PFSK-1 (cell line): ENCODE results near the gene CABLES1.

Experiments used
- FOXP2 ChIP-seq: optimal IDR thresholded peaks from 2 replicates; pipeline ENCODE3; 2011; ENCODE audit warnings: borderline replicate concordance, control low read depth, inconsistent platforms; ENCODE audit not compliant: insufficient read depth; ENCODE audit errors: extremely low read length, extremely low read depth
- POLR2AphosphoS5 ChIP-seq: IDR thresholded peaks from 2 replicates; pipeline ENCODE4 v1.6.1; 2012; ENCODE audit warnings: low read depth, mild to moderate bottlenecking, control low read depth, low read length, moderate library complexity
- REST ChIP-seq, 2 experiments: IDR thresholded peaks; 2 replicates each; pipeline versions ENCODE4 v1.6.1 to v1.8.0; 2011 to 2012; ENCODE audit warnings: low read depth in 2 of 2, low read length in 2 of 2, control low read depth in 1 of 2, inconsistent platforms in 1 of 2, mild to moderate bottlenecking in 1 of 2, moderate library complexity in 1 of 2; ENCODE audit not compliant: insufficient read depth in 1 of 2
- SIN3A ChIP-seq: IDR thresholded peaks from 2 replicates; pipeline ENCODE4 v1.6.1; 2012; ENCODE audit warnings: mild to moderate bottlenecking, low read length, moderate library complexity, borderline replicate concordance; ENCODE audit not compliant: insufficient read depth
- TAF1 ChIP-seq: IDR thresholded peaks from 2 replicates; pipeline ENCODE4 v1.6.1; 2012; ENCODE audit warnings: low read length, control low read depth, borderline replicate concordance; ENCODE audit not compliant: insufficient read depth

Gene CABLES1

DNA sequence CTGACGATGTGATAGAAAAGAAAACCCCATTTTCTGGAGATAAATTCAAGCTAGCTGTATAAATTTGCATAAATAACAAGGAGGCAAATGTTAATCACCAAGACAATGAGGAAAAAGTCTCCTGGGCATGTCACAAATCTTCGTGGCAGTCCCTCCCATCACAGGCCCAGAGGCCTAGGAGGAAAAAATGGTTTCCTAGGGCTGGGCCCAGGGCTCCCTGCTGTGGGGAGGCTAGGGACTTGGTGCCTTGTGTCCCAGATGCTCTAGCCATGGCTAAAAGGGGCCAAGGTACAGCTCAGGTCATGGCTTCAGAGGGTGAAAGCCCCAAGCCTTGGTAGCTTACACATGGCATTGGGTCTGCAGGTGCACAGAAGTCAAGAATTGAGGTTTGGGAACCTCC is 134.6 kb downstream of the CABLES1 start:
- no peak for TF ChIP-seq SIN3A
- no peak for TF ChIP-seq POLR2AphosphoS5
- no peak for TF ChIP-seq REST (IDR thresholded peaks at IDR 0.05; ENCODE audit: insufficient read depth in 1 of 2, low read depth in 2 of 2, low read length in 2 of 2)
- TF ChIP-seq FOXP2: no peak

GRCh38 chr18:23270986-23271680 is 135.8 kb downstream of the CABLES1 start:
- TF ChIP-seq SIN3A: no peak
- TF ChIP-seq FOXP2: no peak
- no peak for TF ChIP-seq TAF1
- no peak for TF ChIP-seq POLR2AphosphoS5
- TF ChIP-seq REST (IDR thresholded peaks at IDR 0.05; ENCODE audit: insufficient read depth in 1 of 2, low read depth in 2 of 2, low read length in 2 of 2): no peak

DNA sequence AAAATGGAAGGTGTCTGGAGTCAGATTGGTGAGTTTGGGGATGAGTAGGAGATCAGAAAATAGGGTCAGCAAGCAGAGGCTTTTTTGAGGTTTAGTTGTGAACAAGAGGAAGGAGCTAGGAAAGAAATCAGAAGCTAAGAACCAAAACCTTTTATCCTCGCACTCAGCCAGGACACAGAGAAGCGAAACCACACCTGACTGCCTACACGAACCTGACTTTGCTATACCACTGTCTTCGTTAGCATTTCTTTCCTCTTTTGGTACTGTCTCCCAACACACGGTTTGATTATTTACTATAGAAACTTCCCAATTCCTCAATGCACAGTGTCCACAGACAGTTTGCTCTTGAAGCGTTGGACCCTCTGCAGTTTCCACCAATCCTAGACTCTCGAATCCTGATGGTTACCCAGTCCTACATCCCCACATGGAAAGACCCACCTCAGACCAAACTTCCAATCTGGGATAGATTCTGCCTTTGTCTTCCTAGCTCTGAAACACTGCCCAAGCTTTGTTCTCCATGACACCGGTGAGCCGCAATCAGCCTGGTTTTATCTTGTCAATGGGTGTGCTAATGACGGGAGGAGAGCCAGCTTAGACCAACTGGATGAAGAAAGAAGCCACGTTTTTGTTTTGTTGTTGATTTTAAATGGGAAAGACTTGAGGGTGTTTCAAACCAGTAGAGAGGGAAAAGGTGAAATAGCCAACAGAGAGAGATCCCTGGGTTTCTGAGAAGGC is 137.4 kb downstream of the CABLES1 start:
- TF ChIP-seq REST (IDR thresholded peaks at IDR 0.05; ENCODE audit: insufficient read depth in 1 of 2, low read depth in 2 of 2, low read length in 2 of 2) (no peak), FOXP2 (no peak)

DNA sequence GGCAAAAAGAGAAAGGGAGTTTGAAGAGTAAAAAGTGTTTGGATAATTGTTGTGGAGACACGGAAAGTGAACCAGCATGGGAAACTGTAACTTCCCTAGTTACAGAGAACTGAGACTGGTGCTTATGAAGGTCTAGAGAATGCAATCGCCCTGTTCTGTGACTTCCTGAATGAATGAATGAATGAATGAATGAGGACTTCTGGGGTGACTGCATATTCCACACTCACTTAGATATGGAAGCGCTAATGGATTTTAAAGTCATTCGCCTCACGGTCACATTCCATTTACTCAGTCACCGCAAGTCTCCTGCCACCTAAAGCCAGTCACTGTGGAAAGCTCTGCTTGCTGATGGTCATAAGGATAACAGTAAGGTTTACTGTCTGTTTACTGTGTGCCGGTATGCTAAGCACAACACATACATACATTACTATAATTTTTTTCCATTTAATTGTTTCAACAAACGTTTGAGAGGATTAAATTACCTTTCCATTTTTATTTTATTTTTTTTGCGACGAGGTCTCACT is 138.2 kb downstream of the CABLES1 start:
- TF ChIP-seq SIN3A: no peak
- no peak for TF ChIP-seq POLR2AphosphoS5
- TF ChIP-seq REST (IDR thresholded peaks at IDR 0.05; ENCODE audit: insufficient read depth in 1 of 2, low read depth in 2 of 2, low read length in 2 of 2): no peak
- no peak for TF ChIP-seq TAF1
- no peak for TF ChIP-seq FOXP2
